Heart left ventricle (tissue), 16 donors: ENCODE data around the gene DNASE1L1. TPM values are rescaled to one million over a fixed set of nuclear protein-coding genes. Genes with fewer than 3 reads are reported as not detected.

Experiments used
- ATAC-seq, 4 donors: fragments of 200-7000 bp; cut with Tn5 transposase; one replicate each; pipeline ENCODE4 v1.9.1; 2020 to 2022; ENCODE audit warnings: moderate library complexity in 4 of 4, mild to moderate bottlenecking in 3 of 4, moderate number of reproducible peaks in 1 of 4
- DNase-seq, 5 donors: peaks; one replicate each; pipeline ENCODE4 v3.0.0-alpha.2; 2020
- H3K27ac ChIP-seq, 12 donors: fragments of 200-600 bp; sonication (generic) in 4 of 12; one replicate each; pipeline versions ENCODE4 v1.5.0 to v1.8.0; 2016 to 2022; ENCODE audit warnings: mild to moderate bottlenecking in 2 of 12
- H3K27me3 ChIP-seq, 9 donors: fragments of 200-600 bp; sonication (generic) in 2 of 9; one replicate each; pipeline versions ENCODE4 v1.5.1 to v1.8.0; 2016 to 2022; ENCODE audit warnings: mild to moderate bottlenecking in 3 of 9
- H3K36me3 ChIP-seq, 9 donors: fragments of 200-600 bp; sonication (generic) in 2 of 9; one replicate each; pipeline versions ENCODE4 v1.5.0 to v1.8.0; 2018 to 2022; ENCODE audit warnings: mild to moderate bottlenecking in 2 of 9
- H3K4me1 ChIP-seq, 12 donors: fragments of 200-600 bp; sonication (generic) in 4 of 12; one replicate each; pipeline versions ENCODE4 v1.5.0 to v1.8.0; 2016 to 2022; ENCODE audit warnings: mild to moderate bottlenecking in 3 of 12
- H3K4me3 ChIP-seq, 12 donors: fragments of 200-600 bp; sonication (generic) in 4 of 12; one replicate each; pipeline versions ENCODE4 v1.5.0 to v1.8.0; 2017 to 2022; ENCODE audit warnings: mild to moderate bottlenecking in 9 of 12, moderate library complexity in 4 of 12
- H3K9me3 ChIP-seq, 12 donors: fragments of 200-600 bp; sonication (generic) in 4 of 12; one replicate each; pipeline versions ENCODE4 v1.5.0 to v1.8.0; 2016 to 2022; ENCODE audit warnings: mild to moderate bottlenecking in 1 of 12
- POLR2A ChIP-seq, 2 donors: fragments of 450-650 bp; IDR thresholded peaks; one replicate each; pipeline ENCODE4 v1.6.1; 2017; ENCODE audit warnings: antibody characterized with exemption in 2 of 2, mild to moderate bottlenecking in 2 of 2, moderate library complexity in 2 of 2
- WGBS, 4 donors: extraction: QIAGEN DNeasy Blood & Tissue Kit in 2 of 4; methylation state at CpG; one replicate each; pipeline versions ENCODE4 v1.1.5 to v1.1.7; 2013 to 2018; 5-methylcytosine and 5-hydroxymethylcytosine counted together
- intact Hi-C, 10 donors: fragments of 100-400 bp; cut with DNase I; formaldehyde crosslinking; loops; one replicate each; pipeline versions ENCODE4 v1.11.1 to v1.14.2; 2022
- polyA plus RNA-seq, 2 donors: library from polyadenylated mRNA; stranded (reverse); fragments of 200-250 nt; gene quantifications; one replicate each; pipeline ENCODE4 v1.2.3, GENCODE V29; 2013
- total RNA-seq, 9 donors: library from RNA; depleted of rRNA in 2 of 9; stranded (reverse); fragments of >200 nt in 2 of 9; fragmentation: NEBNext Ultra II Directional in 3 of 9; extraction: Animal tissue kit (Norgen Biotek cat#: 25700) in 3 of 9; gene quantifications; one replicate each; pipeline versions ENCODE4 v1.1.0 to v1.2.4, GENCODE V29; 2016 to 2023
- TF ChIP-seq, protein P1 (sequence below), 12 donors: fragments of 200-600 bp; sonication (generic) in 4 of 12; IDR thresholded peaks; one replicate each; pipeline versions ENCODE4 v1.5.0 to v1.8.0; 2018 to 2022; ENCODE audit warnings: antibody characterized with exemption in 12 of 12, mild to moderate bottlenecking in 5 of 12
- donor health status: ischemic (EF 13 %, LVEDD 7.1; RV severe dilation, severe dysfunction).
- donor health status: healthy with polysubstance abuse.
- donor health status: DM: no; HTN: yes; CAD: no.
- donor health status: DM: no; HTN: no; CAD: no.
- donor health status: ischemic (EF 25% LVEDD 6.9; RV normal size, moderate dysfunction).
- donor health status: ischemic (EF 25% LVEDD 5.7; RV mildly dilated, moderate dysfunction).
- donor health status: healthy.
- donor health status: DM: yes; HTN: yes; CAD: no.
- donor health status: ischemic (EF 35%, LVEDD 5.7; RV mildly dilated, moderate dysfunction).
- donor health status: nonischemic (EF 11% LVEDD 7.7; RV severe dilation, severe dysfunction).
- donor health status: DM: yes; HTN: yes; CAD: no.
- donor health status: PGD.
- donor health status: ischemic (EF 29% LVEDD 5.4; RV normal size, mild dysfunction).
- donor health status: nonischemic (EF 23%, LVEDD 6.1; RV moderate dilation, normal function).

The DNASE1L1 gene
- total and polyA plus RNA-seq, 11 donors = 26.7 to 117 (median 43.8) TPM

- ATAC-seq = peak; percentile 16 to 63 (median 32)
These were observed 27.4 kb upstream of the DNASE1L1 start for GRCh38 chrX:154436374-154436982.

GRCh38 chrX:154435171-154435733, 26.2 kb upstream of the DNASE1L1 start:
- Histone ChIP-seq H3K27me3 (no peaks in the 10 kb centered on the region), H3K4me1 (peaks cover 0 to 20% (median 8%) of the 10 kb centered on the region in 12 donors), H3K4me3 (no peak overlapping the region), H3K9me3 (no peaks in the 10 kb centered on the region), H3K27ac (no peak overlapping the region), H3K36me3 (peaks cover 0 to 32% (median 14%) of the 10 kb centered on the region in 9 donors)
- DNase-seq (peak in 2 of 5 donors; percentile 11 to 12), ATAC-seq (no peak)
- intact Hi-C loops = loop anchor here in 4 of 10 donors (5.0 to 10.0 kb wide), 4 partner anchors 33 to 82 kb away; partner anchors contain the start of genes EMD (in 1 of the 4), FAM3A (in 1 of the 4), FLNA (in 1 of the 4) and LAGE3 (in 1 of the 4)
- TF ChIP-seq POLR2A (IDR thresholded peaks at IDR 0.05) = no peak
- TF ChIP-seq, protein P1, sequence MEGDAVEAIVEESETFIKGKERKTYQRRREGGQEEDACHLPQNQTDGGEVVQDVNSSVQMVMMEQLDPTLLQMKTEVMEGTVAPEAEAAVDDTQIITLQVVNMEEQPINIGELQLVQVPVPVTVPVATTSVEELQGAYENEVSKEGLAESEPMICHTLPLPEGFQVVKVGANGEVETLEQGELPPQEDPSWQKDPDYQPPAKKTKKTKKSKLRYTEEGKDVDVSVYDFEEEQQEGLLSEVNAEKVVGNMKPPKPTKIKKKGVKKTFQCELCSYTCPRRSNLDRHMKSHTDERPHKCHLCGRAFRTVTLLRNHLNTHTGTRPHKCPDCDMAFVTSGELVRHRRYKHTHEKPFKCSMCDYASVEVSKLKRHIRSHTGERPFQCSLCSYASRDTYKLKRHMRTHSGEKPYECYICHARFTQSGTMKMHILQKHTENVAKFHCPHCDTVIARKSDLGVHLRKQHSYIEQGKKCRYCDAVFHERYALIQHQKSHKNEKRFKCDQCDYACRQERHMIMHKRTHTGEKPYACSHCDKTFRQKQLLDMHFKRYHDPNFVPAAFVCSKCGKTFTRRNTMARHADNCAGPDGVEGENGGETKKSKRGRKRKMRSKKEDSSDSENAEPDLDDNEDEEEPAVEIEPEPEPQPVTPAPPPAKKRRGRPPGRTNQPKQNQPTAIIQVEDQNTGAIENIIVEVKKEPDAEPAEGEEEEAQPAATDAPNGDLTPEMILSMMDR (IDR thresholded peaks at IDR 0.05) = no peak
- WGBS, 4 donors = 89 to 97% (median 94%) methylated on average over 19 of the region's 19 CpGs

More at GRCh38 chrX:154436374-154436982, 27.4 kb upstream of the DNASE1L1 start:
- Histone ChIP-seq H3K4me3 (peak overlapping the region; percentile 60 to 96 (median 78)), H3K9me3 (no peaks in the 10 kb centered on the region), H3K36me3 (peaks cover 0 to 44% (median 23%) of the 10 kb centered on the region in 9 donors), H3K27me3 (no peaks in the 10 kb centered on the region), H3K27ac (peak overlapping the region; percentile 83 to 96 (median 87)), H3K4me1 (peaks cover 0 to 16% (median 4%) of the 10 kb centered on the region in 12 donors)
- TF ChIP-seq, protein P1 (IDR thresholded peaks at IDR 0.05) = no peak
- TF ChIP-seq POLR2A (IDR thresholded peaks at IDR 0.05) = no peak
- WGBS, 4 donors = 4 to 42% (median 16%) methylated on average over 29 to 49 of the region's 78 CpGs
- intact Hi-C loops = loop anchor here in 5 of 10 donors (2.0 to 10.0 kb wide), 5 partner anchors 24 to 81 kb away; partner anchors contain the start of genes EMD (in 1 of the 5), FAM3A (in 1 of the 5), FLNA (in 1 of the 5) and LAGE3 (in 1 of the 5)
- peak in 3 of 5 donors; percentile 35 to 45 (median 42) for DNase-seq

- TF ChIP-seq POLR2A (IDR thresholded peaks at IDR 0.05) = no peak
- TF ChIP-seq, protein P1 (IDR thresholded peaks at IDR 0.05) = no peak
- ATAC-seq = no peak
- Histone ChIP-seq H3K27me3 (no peaks in the 10 kb centered on the region), H3K36me3 (peaks cover 0 to 28% (median 10%) of the 10 kb centered on the region in 9 donors), H3K27ac (no peak overlapping the region), H3K4me1 (peaks cover 0 to 27% (median 9%) of the 10 kb centered on the region in 12 donors), H3K9me3 (no peaks in the 10 kb centered on the region), H3K4me3 (no peak overlapping the region)
- intact Hi-C loops = loop anchor here in 4 of 10 donors (5.0 to 10.0 kb wide), 4 partner anchors 32 to 83 kb away; partner anchors contain the start of genes EMD (in 1 of the 4), FAM3A (in 1 of the 4), FLNA (in 1 of the 4) and LAGE3 (in 1 of the 4)
- 82 to 94% (median 89%) methylated on average over 7 of the region's 7 CpGs for WGBS, 4 donors
- no peak for DNase-seq
These were observed 25.5 kb upstream of the DNASE1L1 start for GRCh38 chrX:154434394-154435168.
